IMR-90 (cell line): ENCODE results near the gene MAML2. TPM values are rescaled to one million over a fixed set of nuclear protein-coding genes. Genes with fewer than 3 reads are reported as not detected.

ENCODE experiments used
- ATAC-seq: fragments of 200-7000 bp; cut with Tn5 transposase; 2 replicates; pipeline ENCODE4 v1.9.1; 2020; ENCODE audit warnings: low read depth, mild to moderate bottlenecking, moderate library complexity
- BruUV-seq: library from RNA; stranded (reverse); fragments of 400-500 nt; replicated peaks from 2 replicates; lab custom pipeline; 2021; lab: Mats Ljungman, UMichigan
- CTCF ChIA-PET: fragments of 300-600 bp; formaldehyde crosslinking; extraction: SDS; loops from one replicate; lab custom pipeline; 2021; ENCODE audit warnings: antibody characterized with exemption; lab: Yijun Ruan, JAX
- POLR2A ChIA-PET: fragments of 300-600 bp; sonication (Branson Sonifier 250); formaldehyde crosslinking; loops from one replicate; lab custom pipeline; 2022; ENCODE audit warnings: antibody characterized with exemption; ENCODE audit not compliant: unreplicated experiment; lab: Charles Lee
- DNase-seq: peaks from one replicate; pipeline ENCODE4 v3.0.0; 2013
- H2AFZ ChIP-seq: replicated peaks from 2 replicates; pipeline ENCODE3; 2013; ENCODE audit warnings: low read length, mild to moderate bottlenecking; ENCODE audit not compliant: poor library complexity
- H2AK5ac ChIP-seq: 2 replicates; pipeline ENCODE4 v1.6.1; 2013; ENCODE audit warnings: low read depth, low read length, inconsistent platforms
- H2AK9ac ChIP-seq: replicated peaks from 2 replicates; pipeline ENCODE3; 2013; ENCODE audit warnings: mild to moderate bottlenecking, low read depth, low read length, moderate library complexity; ENCODE audit not compliant: poor library complexity
- H2BK120ac ChIP-seq: 2 replicates; pipeline ENCODE4 v1.6.1; 2013; ENCODE audit warnings: low read depth, low read length, inconsistent platforms
- H2BK15ac ChIP-seq: 3 replicates; pipeline ENCODE4 v1.6.1; 2013; ENCODE audit warnings: low read depth, low read length, inconsistent platforms
- H2BK20ac ChIP-seq: 2 replicates; pipeline ENCODE4 v1.6.1; 2013; ENCODE audit warnings: low read depth, mild to moderate bottlenecking, inconsistent platforms, low read length, moderate library complexity
- H2BK5ac ChIP-seq: 2 replicates; pipeline ENCODE4 v1.6.1; 2013; ENCODE audit warnings: mild to moderate bottlenecking, low read depth, low read length, inconsistent platforms; ENCODE audit not compliant: poor library complexity, severe bottlenecking
- H3K14ac ChIP-seq: replicated peaks from 2 replicates; pipeline ENCODE4 v1.6.1; 2013; ENCODE audit warnings: low read depth, low read length, inconsistent platforms
- H3K18ac ChIP-seq: 2 replicates; pipeline ENCODE4 v1.6.1; 2013; ENCODE audit warnings: low read depth, low read length, control low read depth
- H3K23ac ChIP-seq: 2 replicates; pipeline ENCODE4 v1.6.1; 2013; ENCODE audit warnings: low read depth, low read length, inconsistent platforms
- H3K27ac ChIP-seq: 2 replicates; pipeline ENCODE4 v1.5.1; 2013; ENCODE audit warnings: mild to moderate bottlenecking, control low read depth, low read length; ENCODE audit not compliant: insufficient read depth
- H3K27me3 ChIP-seq: 2 replicates; pipeline ENCODE4 v1.6.1; 2013; ENCODE audit warnings: low read length; ENCODE audit not compliant: control insufficient read depth, insufficient read depth
- H3K36me3 ChIP-seq: 2 replicates; pipeline ENCODE4 v1.6.1; 2013; ENCODE audit warnings: low read length, mixed read lengths; ENCODE audit not compliant: control insufficient read depth, insufficient read depth
- H3K4ac ChIP-seq: 2 replicates; pipeline ENCODE4 v1.6.1; 2013; ENCODE audit warnings: low read depth, low read length, inconsistent platforms
- H3K4me1 ChIP-seq: 2 replicates; pipeline ENCODE4 v1.6.1; 2013; ENCODE audit warnings: low read length, mixed read lengths; ENCODE audit not compliant: control insufficient read depth, insufficient read depth
- H3K4me2 ChIP-seq: 2 replicates; pipeline ENCODE4 v1.6.1; 2013; ENCODE audit warnings: low read depth, mild to moderate bottlenecking, control low read depth, low read length, moderate library complexity
- H3K4me3 ChIP-seq: 2 replicates; pipeline ENCODE4 v1.5.1; 2013; ENCODE audit warnings: low read depth, mild to moderate bottlenecking, control low read depth, low read length, moderate library complexity; ENCODE audit not compliant: insufficient read depth
- H3K56ac ChIP-seq: 2 replicates; pipeline ENCODE4 v1.6.1; 2013; ENCODE audit warnings: low read length, inconsistent platforms; ENCODE audit not compliant: insufficient read depth; ENCODE audit errors: extremely low read depth
- H3K79me1 ChIP-seq, 2 experiments: 2 replicates each; pipeline ENCODE4 v1.6.1; 2013; ENCODE audit warnings: low read length in 2 of 2, inconsistent platforms in 1 of 2, low read depth in 1 of 2
- H3K9ac ChIP-seq: 2 replicates; pipeline ENCODE4 v1.6.1; 2013; ENCODE audit warnings: low read depth, low read length, control low read depth
- H3K9me1 ChIP-seq: 2 replicates; pipeline ENCODE4 v1.6.1; 2013; ENCODE audit warnings: low read length, inconsistent platforms; ENCODE audit not compliant: insufficient read depth
- H3K9me3 ChIP-seq: 2 replicates; pipeline ENCODE4 v1.6.1; 2013; ENCODE audit warnings: low read length; ENCODE audit not compliant: control insufficient read depth, insufficient read depth
- H4K20me1 ChIP-seq: 2 replicates; pipeline ENCODE4 v1.6.1; 2013; ENCODE audit warnings: low read length, inconsistent platforms; ENCODE audit not compliant: insufficient read depth
- H4K5ac ChIP-seq: 2 replicates; pipeline ENCODE4 v1.6.1; 2013; ENCODE audit warnings: mild to moderate bottlenecking, low read depth, low read length, control low read depth
- H4K8ac ChIP-seq, 2 experiments: 2 replicates each; pipeline ENCODE4 v1.6.1; 2013; ENCODE audit warnings: low read depth in 2 of 2, low read length in 2 of 2, control low read depth in 1 of 2, inconsistent platforms in 1 of 2
- H4K91ac ChIP-seq: 2 replicates; pipeline ENCODE4 v1.6.1; 2013; ENCODE audit warnings: low read depth, low read length, inconsistent platforms; ENCODE audit not compliant: insufficient read depth
- CEBPB ChIP-seq: IDR thresholded peaks from 2 replicates; pipeline ENCODE4 v1.6.1; 2012; ENCODE audit warnings: low read depth, low read length, improper control_type of control experiment
- FOS ChIP-seq: fragments of 150-350 bp; IDR thresholded peaks from 2 replicates; pipeline ENCODE4 v1.6.1; 2016; ENCODE audit warnings: low read depth, low read length
- MAZ ChIP-seq: IDR thresholded peaks from 2 replicates; pipeline ENCODE4 v1.6.1; 2012; ENCODE audit warnings: low read depth, mild to moderate bottlenecking, low read length, improper control_type of control experiment, moderate library complexity, borderline replicate concordance
- MXI1 ChIP-seq: IDR thresholded peaks from 2 replicates; pipeline ENCODE4 v1.6.1; 2012; ENCODE audit warnings: low read depth, mild to moderate bottlenecking, low read length, moderate library complexity, borderline replicate concordance
- RAD21 ChIP-seq: IDR thresholded peaks from 2 replicates; pipeline ENCODE4 v1.6.1; 2012; ENCODE audit warnings: low read length, improper control_type of control experiment
- SMC3 ChIP-seq: fragments of 150-350 bp; IDR thresholded peaks from 2 replicates; pipeline ENCODE4 v1.6.1; 2016; ENCODE audit warnings: low read depth, mild to moderate bottlenecking, antibody characterized with exemption, low read length, moderate library complexity
- WGBS, 2 experiments: methylation state at CpG; one replicate each; pipeline versions ENCODE4 v1.1.5 to v1.1.7; 2013; ENCODE audit warnings: missing lambda C conversion rate in 2 of 2; ENCODE audit not compliant: insufficient read length in 1 of 2; ENCODE audit errors: extremely low coverage in 2 of 2; 5-methylcytosine and 5-hydroxymethylcytosine counted together
- dilution Hi-C: fragments of 300-500 bp; cut with HindIII; formaldehyde crosslinking; loops from one replicate; pipeline ENCODE4 v1.14.3; 2018; ENCODE audit warnings: low sequenced_read_pairs; ENCODE audit not compliant: unreplicated experiment
- in situ Hi-C: fragments of 300-500 bp; cut with MboI; formaldehyde crosslinking; loops from 3 replicates; pipeline ENCODE4 v1.14.3; 2019; ENCODE audit warnings: low sequenced_read_pairs, inconsistent platforms, mixed read lengths
- intact Hi-C: fragments of 100-400 bp; cut with micrococcal nuclease; formaldehyde crosslinking; loops from 2 replicates; pipeline ENCODE4 v1.10.0; 2022
- polyA plus RNA-seq, 3 experiments: library from polyadenylated mRNA; depleted of rRNA; stranded (reverse); fragments of >200 nt; gene quantifications; 2 replicates each; pipeline ENCODE4 v1.2.3, GENCODE V29; 2012; ENCODE audit warnings: low replicate concordance in 1 of 3
- total RNA-seq: library from RNA; depleted of rRNA; stranded (reverse); fragments of >200 nt; gene quantifications from 2 replicates; pipeline ENCODE4 v1.2.3, GENCODE V29; 2012
- TF ChIP-seq, protein P1 (sequence below): fragments of 150-350 bp; IDR thresholded peaks from 2 replicates; pipeline ENCODE4 v1.6.1; 2017; ENCODE audit warnings: mild to moderate bottlenecking, antibody characterized with exemption, low read length, low read depth

Gene MAML2
- total and polyA plus RNA-seq, 2 of the 4 experiments (the other 2 are of a cell fraction) = 15.0 to 19.5 TPM

GRCh38 chr11:96335388-96335787 lies 7.6 kb downstream of the MAML2 start:
- Histone ChIP-seq H4K20me1 (peaks cover 2% of the 10 kb centered on the region; the same call in 1 of the 2 replicates), H3K4me2 (peak overlapping the region; percentile 13), H2BK5ac (peak overlapping the region; percentile 38), H3K27ac (peak overlapping the region; percentile 51; the same call in 1 of the 2 replicates), H2BK15ac (peak overlapping the region; percentile 37; the same call in 1 of the 3 replicates), H3K4ac (peak overlapping the region; percentile 41; the same call in 1 of the 2 replicates), H3K79me1 (peaks cover 24 to 85% of the 10 kb centered on the region in 2 experiments), H3K9me3 (no peaks in the 10 kb centered on the region), H2AK9ac (no peak overlapping the region), H3K27me3 (no peaks in the 10 kb centered on the region), H4K91ac (peak overlapping the region; percentile 33; the same call in 1 of the 2 replicates), H4K5ac (no peak overlapping the region), H2BK20ac (0 out of 2 replicates have a peak overlapping the region, but pooled peaks have one; percentile 6), H3K36me3 (peaks cover 1% of the 10 kb centered on the region; the same call in 1 of the 2 replicates), H3K4me3 (no peak overlapping the region), H3K56ac (no peak overlapping the region), H3K9me1 (peaks cover 25% of the 10 kb centered on the region), H3K4me1 (peaks cover 32% of the 10 kb centered on the region), H3K23ac (peak overlapping the region; percentile 28; the same call in 1 of the 2 replicates), H4K8ac (0 out of 4 replicates have a peak overlapping the region, but pooled peaks have one; percentile 22 to 25), H3K18ac (no peak overlapping the region), H3K9ac (no peak overlapping the region), H2AK5ac (peak overlapping the region; percentile 23; the same call in 1 of the 2 replicates), H3K14ac (peak overlapping the region; percentile 18; the same call in 1 of the 2 replicates), H2BK120ac (peak overlapping the region; percentile 25; the same call in 1 of the 2 replicates), H2AFZ (no peak overlapping the region)
- in situ Hi-C loops (no loop called here), dilution Hi-C loops (no loop called here), intact Hi-C loops (loop anchor here (2.0 to 5.0 kb wide), 2 partner anchors 243 to 343 kb away; no protein-coding TSS in a partner anchor)
- TF ChIP-seq CEBPB (peak; percentile 92), MAZ (no peak), RAD21 (no peak), FOS (no peak), SMC3 (no peak), MXI1 (no peak)
- TF ChIP-seq, protein P1, sequence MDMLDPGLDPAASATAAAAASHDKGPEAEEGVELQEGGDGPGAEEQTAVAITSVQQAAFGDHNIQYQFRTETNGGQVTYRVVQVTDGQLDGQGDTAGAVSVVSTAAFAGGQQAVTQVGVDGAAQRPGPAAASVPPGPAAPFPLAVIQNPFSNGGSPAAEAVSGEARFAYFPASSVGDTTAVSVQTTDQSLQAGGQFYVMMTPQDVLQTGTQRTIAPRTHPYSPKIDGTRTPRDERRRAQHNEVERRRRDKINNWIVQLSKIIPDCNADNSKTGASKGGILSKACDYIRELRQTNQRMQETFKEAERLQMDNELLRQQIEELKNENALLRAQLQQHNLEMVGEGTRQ = no peak
- ChIA-PET CTCF (interaction anchor here (0.6 kb wide), 1 partner anchor 97 kb away, joined by 3 read pairs; no protein-coding TSS in a partner anchor), POLR2A (no interaction called here)
- DNase-seq (peak; percentile 52), ATAC-seq (peak; percentile 3; the same call in 1 of the 2 replicates)
- no TSS peak for BruUV-seq
- WGBS, 2 experiments = 30% methylated on average over 2 of the region's 4 CpGs; no CpG with 5 or more reads in 1 of the 2 experiments
